ENCODE measurements around the gene GNAS-AS1.

GNAS-AS1 gene

DNA sequence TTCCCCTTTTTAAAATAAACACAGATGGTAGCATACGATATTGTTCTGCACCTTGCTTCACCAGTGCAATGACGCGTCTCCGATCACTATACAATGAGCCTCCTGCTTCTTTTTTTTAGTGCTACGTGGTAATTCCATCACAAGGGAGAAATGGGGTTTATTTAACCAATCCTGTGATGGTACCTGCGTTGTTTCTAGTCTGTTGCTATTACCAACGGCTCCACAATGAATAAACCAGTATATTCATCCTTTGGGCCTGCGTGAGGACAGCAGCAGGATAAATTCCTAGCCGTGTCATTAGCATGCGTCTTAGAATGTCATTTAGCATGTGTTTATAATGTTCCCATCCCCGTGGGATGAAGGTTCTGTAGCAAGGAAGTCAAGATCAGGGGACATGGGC lies 42.9 kb downstream of the GNAS-AS1 start:
- ChIA-PET POLR2A (no interaction called here), CTCF (no interaction called here)
- no peak for DNase-seq (ENCODE audit: extremely low spot score)
- TF ChIP-seq, protein P1, sequence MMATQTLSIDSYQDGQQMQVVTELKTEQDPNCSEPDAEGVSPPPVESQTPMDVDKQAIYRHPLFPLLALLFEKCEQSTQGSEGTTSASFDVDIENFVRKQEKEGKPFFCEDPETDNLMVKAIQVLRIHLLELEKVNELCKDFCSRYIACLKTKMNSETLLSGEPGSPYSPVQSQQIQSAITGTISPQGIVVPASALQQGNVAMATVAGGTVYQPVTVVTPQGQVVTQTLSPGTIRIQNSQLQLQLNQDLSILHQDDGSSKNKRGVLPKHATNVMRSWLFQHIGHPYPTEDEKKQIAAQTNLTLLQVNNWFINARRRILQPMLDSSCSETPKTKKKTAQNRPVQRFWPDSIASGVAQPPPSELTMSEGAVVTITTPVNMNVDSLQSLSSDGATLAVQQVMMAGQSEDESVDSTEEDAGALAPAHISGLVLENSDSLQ (IDR thresholded peaks at IDR 0.05) = no peak
- TF ChIP-seq CTBP1 (IDR thresholded peaks at IDR 0.05; ENCODE audit: borderline replicate concordance) = no peak
- TF ChIP-seq FOXA1 (IDR thresholded peaks at IDR 0.05) = no peak
- TF ChIP-seq BHLHE40 (IDR thresholded peaks at IDR 0.05; ENCODE audit: borderline replicate concordance) = no peak
- no peak for TF ChIP-seq LEF1 (IDR thresholded peaks at IDR 0.05; ENCODE audit: borderline replicate concordance)
- TF ChIP-seq FOXM1 (IDR thresholded peaks at IDR 0.05; ENCODE audit: borderline replicate concordance) = no peak
- no peak for TF ChIP-seq L3MBTL2 (conservative IDR thresholded peaks at IDR 0.05)
- TF ChIP-seq FOXK2 (IDR thresholded peaks at IDR 0.05) = no peak
- TF ChIP-seq ARNT (IDR thresholded peaks at IDR 0.05) = no peak
- TF ChIP-seq SUZ12 (IDR thresholded peaks at IDR 0.05) = no peak
- TF ChIP-seq ELF4 (IDR thresholded peaks at IDR 0.05) = no peak
- TF ChIP-seq ZNF384 (IDR thresholded peaks at IDR 0.05) = no peak
- TF ChIP-seq NFRKB (IDR thresholded peaks at IDR 0.05) = no peak
- no peak for TF ChIP-seq HDGF (IDR thresholded peaks at IDR 0.05; ENCODE audit: borderline replicate concordance)
- no peak for TF ChIP-seq TARDBP (IDR thresholded peaks at IDR 0.05)

- TF ChIP-seq HDGF (IDR thresholded peaks at IDR 0.05; ENCODE audit: borderline replicate concordance) (no peak), ARNT (IDR thresholded peaks at IDR 0.05) (no peak), BHLHE40 (IDR thresholded peaks at IDR 0.05; ENCODE audit: borderline replicate concordance) (no peak), NFRKB (IDR thresholded peaks at IDR 0.05) (no peak), FOXM1 (IDR thresholded peaks at IDR 0.05; ENCODE audit: borderline replicate concordance) (no peak), L3MBTL2 (conservative IDR thresholded peaks at IDR 0.05) (no peak), LEF1 (IDR thresholded peaks at IDR 0.05; ENCODE audit: borderline replicate concordance) (no peak), FOXA1 (IDR thresholded peaks at IDR 0.05) (no peak), SUZ12 (IDR thresholded peaks at IDR 0.05) (no peak), ZNF384 (IDR thresholded peaks at IDR 0.05) (no peak), TARDBP (IDR thresholded peaks at IDR 0.05) (no peak), ELF4 (IDR thresholded peaks at IDR 0.05) (no peak), SP1 (IDR thresholded peaks at IDR 0.05) (no peak)
- TF ChIP-seq, protein P1 (IDR thresholded peaks at IDR 0.05) = no peak
- DNase-seq (ENCODE audit: extremely low spot score) = no peak
These were observed 47.2 kb downstream of the GNAS-AS1 start for GRCh38 chr20:58803533-58803932.

GRCh38 chr20:58802061-58802460 lies 48.6 kb downstream of the GNAS-AS1 start:
- ChIA-PET CTCF (no interaction called here), POLR2A (no interaction called here)
- DNase-seq (ENCODE audit: extremely low spot score) = no peak
- no peak for TF ChIP-seq L3MBTL2 (conservative IDR thresholded peaks at IDR 0.05)
- TF ChIP-seq CTBP1 (IDR thresholded peaks at IDR 0.05; ENCODE audit: borderline replicate concordance) = no peak
- TF ChIP-seq BHLHE40 (IDR thresholded peaks at IDR 0.05; ENCODE audit: borderline replicate concordance) = no peak
- TF ChIP-seq ELF4 (IDR thresholded peaks at IDR 0.05) = no peak
- TF ChIP-seq FOXK2 (IDR thresholded peaks at IDR 0.05) = no peak
- TF ChIP-seq SUZ12 (IDR thresholded peaks at IDR 0.05) = no peak
- TF ChIP-seq SP1 (IDR thresholded peaks at IDR 0.05) = no peak
- TF ChIP-seq, protein P1 (IDR thresholded peaks at IDR 0.05) = no peak
- TF ChIP-seq NFRKB (IDR thresholded peaks at IDR 0.05) = no peak

More at GRCh38 chr20:58803533-58803932, 47.2 kb downstream of the GNAS-AS1 start:
- CTCF ChIA-PET = no interaction called here
- POLR2A ChIA-PET = no interaction called here

DNA sequence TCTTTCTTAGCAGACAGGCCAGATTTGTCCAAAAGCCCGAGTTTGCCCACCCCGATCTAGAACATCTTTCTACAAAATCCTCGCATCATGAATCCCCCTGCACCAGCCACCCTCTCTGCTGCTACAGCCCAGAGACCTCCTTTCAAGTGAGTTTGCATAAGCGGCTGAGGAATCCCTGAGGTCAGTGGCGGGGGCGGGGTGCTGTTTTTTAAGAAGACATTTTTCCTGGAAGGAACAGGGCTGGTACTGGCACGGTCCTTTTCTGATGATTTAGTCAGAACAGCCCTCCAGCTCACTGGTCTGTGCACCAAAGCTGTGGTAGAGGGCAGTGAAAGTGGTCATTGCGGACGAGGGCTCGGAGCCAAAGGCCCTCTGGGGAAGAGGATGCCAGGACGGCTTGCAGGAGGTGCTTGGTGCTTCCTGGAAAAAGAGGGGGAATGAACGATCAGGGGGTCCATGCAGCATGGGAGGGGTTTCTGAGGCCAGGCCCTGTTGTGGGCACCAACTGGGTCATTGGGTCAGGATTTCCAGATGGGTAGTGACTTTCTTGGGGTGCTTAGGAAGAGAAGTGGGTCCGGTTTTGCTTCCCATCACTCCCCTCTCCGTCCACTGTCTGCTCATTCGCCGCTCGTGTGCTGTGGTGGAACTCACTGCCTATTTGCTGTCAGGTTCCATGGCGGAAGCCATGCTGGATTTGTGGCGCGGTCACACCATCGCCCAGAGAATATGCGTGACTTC lies 50.4 kb downstream of the GNAS-AS1 start:
- CTCF ChIA-PET = interaction anchor here (0.6 kb wide), 1 partner anchor 1406 kb away, joined by 3 read pairs; no protein-coding TSS in a partner anchor
- POLR2A ChIA-PET = no interaction called here
- no peak for DNase-seq (ENCODE audit: extremely low spot score)
- no peak for TF ChIP-seq FOXK2 (IDR thresholded peaks at IDR 0.05)
- no peak for TF ChIP-seq ELF4 (IDR thresholded peaks at IDR 0.05)
- no peak for TF ChIP-seq HDGF (IDR thresholded peaks at IDR 0.05; ENCODE audit: borderline replicate concordance)
- TF ChIP-seq ZNF384 (IDR thresholded peaks at IDR 0.05) = no peak
- TF ChIP-seq, protein P1 (IDR thresholded peaks at IDR 0.05) = no peak
- TF ChIP-seq SP1 (IDR thresholded peaks at IDR 0.05) = no peak
- TF ChIP-seq FOXA1 (IDR thresholded peaks at IDR 0.05) = no peak
- no peak for TF ChIP-seq CTBP1 (IDR thresholded peaks at IDR 0.05; ENCODE audit: borderline replicate concordance)
- no peak for TF ChIP-seq FOXM1 (IDR thresholded peaks at IDR 0.05; ENCODE audit: borderline replicate concordance)
- no peak for TF ChIP-seq LEF1 (IDR thresholded peaks at IDR 0.05; ENCODE audit: borderline replicate concordance)
- no peak for TF ChIP-seq NFRKB (IDR thresholded peaks at IDR 0.05)
- TF ChIP-seq ARNT (IDR thresholded peaks at IDR 0.05) = no peak
- TF ChIP-seq TARDBP (IDR thresholded peaks at IDR 0.05) = no peak
- TF ChIP-seq L3MBTL2 (conservative IDR thresholded peaks at IDR 0.05) = no peak
- no peak for TF ChIP-seq SUZ12 (IDR thresholded peaks at IDR 0.05)
- no peak for TF ChIP-seq BHLHE40 (IDR thresholded peaks at IDR 0.05; ENCODE audit: borderline replicate concordance)
